HK-2 (cell line): ENCODE results near the gene TMPRSS3.

Experiments used
- DNase-seq: peaks from one replicate; pipeline ENCODE4 v3.0.0-alpha.2; 2018; ENCODE audit not compliant: unreplicated experiment

The TMPRSS3 gene

DNA sequence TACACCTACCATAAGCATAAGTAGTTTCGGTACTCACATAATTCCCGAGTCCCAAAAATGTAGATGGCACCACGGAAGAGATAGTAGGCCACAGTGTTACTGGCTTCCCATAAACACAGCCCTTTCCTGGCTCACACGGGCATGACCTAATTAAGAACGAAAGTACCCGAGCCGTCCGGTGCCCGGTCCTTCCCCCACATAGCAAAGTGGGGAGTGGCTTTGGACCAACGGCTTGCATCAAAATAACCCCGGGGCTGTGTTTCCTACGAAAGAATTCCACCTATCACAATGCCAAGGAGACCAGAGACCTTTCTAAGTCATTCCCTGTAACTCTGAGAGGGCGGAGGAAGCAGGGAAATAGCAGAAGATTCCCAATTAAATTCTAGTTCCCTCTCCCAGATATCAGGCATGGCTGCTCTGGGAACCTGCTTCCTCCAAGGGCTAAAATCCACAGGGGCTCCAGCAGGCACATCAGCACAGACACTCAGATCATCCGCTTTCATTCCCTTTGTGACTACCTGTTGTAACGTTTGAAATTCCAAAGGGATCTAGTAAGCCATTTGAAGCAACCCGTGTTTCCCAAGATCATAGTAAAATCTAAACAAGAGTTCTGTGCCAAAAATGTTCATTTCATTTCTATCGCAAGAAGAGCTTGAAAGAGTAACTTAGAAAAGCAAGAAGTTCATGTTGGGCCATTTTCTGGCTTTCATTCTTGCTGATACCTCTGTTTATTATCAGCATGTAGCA is at the start of gene TMPRSS3:
TMPRSS3 (minus strand) TSS at position 148 of the 747 bp plus-strand sequence. CDS start 635 bp downstream, outside the sequence.
- DNase-seq = no peak

DNA sequence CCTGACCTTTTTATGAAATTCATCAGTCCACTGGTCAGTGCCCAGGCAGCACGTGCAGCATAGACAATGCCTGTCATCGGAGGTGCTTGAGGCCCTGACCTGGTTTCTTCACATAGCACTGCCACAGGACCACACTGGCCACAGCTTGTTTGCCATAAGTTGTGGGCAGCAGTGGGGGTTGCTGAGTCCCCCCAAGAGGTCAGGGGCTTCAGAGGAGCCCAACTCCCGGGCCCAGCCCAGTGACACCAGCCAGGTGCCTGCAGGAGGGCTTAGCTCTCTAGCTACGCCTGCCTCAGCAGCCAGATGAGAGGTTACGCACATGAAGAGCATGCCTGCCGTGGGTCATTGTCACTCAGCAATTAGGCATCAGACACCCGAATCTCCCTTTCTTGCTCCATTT is 49.5 kb upstream of the TMPRSS3 start:
- no peak for DNase-seq

DNA sequence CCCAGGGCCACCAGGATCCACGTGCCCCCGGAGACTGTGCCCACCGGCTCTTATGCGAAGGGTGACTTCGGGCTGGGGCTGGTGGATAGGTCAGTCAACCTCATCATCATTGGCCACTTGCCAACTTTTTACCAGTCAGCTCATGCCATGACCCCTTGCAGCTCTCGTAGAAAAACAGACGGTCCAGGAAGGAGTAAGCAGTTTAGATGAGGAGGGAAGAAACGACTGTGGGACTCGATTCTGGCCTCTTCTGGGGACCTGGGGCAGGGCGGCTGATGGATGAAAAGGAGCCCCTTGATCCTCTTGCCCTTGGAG is 48.9 kb upstream of the TMPRSS3 start:
- no peak for DNase-seq

DNA sequence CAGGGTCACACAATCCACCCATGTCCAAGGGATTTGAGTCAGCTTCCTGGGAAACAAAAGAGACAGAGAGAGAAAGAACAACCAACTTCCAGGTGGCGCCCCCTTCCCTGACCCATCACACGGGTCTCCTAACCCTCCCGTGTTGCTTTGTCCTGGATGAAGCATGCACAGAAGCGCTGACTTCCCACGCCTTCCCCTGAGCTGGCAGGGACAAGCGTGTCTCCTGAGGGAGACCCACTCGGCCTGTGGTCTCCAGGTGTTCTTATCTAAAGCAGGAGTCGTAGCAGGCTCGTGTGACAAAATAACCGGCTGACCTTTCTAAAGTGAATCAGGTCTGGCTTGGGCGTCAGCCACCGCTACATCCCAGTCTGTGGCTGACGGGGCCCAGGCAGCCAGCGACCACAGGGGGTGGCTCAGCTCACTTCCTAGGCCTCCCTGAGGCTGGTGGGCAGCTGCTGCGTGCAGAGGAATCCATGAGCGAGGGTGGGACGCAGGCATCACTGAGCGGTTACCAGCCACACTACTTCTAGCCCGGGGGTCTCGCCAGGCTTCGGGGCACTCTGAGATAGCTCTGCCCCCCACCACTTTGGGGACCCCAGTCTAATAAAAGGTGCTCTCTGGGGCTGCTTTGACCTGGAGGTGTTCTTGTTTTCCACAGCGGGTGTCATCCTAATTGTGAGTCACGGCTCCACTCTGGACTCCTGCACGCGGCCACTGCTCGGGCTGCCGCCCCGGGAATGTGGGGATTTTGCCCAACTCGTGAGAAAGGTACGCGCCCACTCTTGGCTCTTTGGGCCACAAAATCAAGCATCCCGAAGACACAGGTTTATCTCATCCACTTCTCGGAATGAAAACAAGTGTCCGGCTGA is 48.3 kb upstream of the TMPRSS3 start:
- no peak for DNase-seq

DNA sequence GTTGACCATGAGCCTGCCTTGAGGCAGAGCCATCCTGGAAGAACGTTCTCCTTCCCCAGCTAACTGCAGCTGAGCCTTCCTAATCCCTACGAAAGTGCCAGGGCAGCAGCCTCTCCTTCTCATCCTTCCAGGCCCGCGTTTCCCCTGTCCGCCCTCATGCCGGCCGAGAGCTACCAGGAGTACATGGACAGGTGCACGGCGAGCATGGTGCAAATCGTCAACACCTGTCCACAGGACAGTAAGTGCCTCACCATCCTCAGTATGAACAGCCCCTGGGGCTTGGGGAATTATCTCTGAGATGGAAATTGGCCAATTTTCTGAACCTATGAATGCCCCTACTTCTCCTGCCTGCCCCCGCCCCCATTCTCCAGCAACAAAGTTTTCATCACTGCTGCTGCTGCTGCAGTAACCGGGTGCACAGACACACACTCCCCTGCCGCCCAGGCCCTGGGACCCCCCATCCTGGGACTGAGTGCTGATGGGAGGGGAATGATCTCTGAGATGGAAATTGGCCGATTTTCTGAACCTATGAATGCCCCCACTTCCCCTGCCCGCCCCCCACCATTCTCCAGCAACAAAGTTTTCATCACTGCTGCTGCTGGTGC is 47.4 kb upstream of the TMPRSS3 start:
- no peak for DNase-seq

DNA sequence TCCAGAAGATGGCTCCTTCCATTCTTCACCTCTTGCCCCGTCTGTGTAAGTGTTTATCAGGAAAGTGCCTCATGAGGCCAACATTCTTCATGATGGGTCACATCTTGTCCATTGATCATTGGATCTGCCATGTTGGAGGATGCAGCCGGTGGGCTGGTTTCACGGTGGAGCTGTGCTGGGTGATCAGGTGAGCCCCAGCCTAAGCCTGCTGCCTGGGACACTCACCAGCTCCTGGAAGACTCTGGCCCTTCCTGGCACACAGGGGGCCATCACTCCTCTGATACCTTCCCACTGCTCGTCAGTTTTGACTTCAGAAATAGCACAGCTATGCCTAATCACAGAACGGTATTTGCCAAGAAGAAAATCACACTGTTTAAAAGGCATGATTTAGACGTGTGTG is 46.1 kb upstream of the TMPRSS3 start:
- no peak for DNase-seq

DNA sequence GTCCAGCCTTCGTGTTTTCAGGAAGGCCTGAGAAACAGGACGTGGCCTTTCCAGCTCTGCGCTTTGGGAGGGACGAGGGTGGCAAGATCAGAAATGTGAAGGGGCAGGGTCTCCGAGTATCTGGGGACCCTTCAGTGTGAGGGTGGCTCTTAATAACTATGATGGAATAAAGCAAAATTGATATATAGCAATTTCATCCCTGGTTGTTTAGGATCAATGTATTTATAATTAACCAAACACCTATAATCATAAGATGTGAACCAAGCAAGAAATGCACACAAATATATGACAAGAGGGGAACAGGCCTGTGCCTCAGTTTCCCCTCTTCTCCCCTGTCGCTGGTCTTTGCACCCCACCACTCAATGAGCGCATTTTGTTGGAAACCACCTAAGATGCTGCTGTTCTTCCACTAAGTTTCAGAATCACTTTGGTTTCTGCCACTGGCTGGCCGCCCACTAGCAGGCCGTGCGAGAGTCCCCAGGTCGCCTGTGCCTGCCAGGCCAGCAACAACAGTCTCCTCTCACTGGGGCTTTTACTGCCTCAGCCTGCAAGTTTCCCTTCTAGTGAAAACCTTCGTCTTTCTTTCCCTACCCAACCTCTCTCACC is 44.4 kb upstream of the TMPRSS3 start:
- no peak for DNase-seq

DNA sequence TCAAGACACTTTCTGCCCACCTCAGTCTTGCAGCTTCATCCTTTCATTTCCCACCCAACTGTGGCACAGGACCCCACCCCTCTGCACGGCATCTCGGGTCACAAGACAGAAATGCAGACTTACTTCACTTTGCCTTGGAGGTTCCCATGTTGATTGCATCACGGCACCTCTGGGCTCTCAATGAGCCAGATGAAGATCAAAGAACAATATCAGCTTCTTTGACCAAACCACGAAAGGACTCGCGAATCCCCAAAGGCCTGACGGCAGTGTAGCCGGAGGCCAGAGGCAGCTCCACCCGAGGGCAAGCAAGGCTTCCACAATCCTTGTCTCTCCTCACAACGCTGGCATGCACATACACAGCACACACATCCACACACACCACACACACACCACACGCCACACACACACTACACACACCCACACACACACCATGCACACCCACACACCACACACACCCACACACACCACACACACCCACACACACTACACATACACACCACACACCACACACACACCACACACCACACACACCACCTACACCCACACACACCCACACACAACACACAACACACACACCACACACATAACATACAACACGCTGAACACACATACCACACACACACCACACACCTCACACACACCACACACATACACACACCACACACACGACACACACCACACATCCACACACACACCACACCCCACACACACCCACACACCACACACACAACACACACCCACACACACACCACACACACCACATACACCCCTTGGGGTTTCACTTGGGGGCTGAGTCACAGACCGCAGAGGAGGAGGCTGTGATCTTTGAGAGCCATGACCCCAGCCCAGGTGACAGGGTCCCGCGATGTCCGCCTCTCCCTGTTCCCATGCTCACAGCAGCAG is 43.7 kb upstream of the TMPRSS3 start:
- DNase-seq = no peak

DNA sequence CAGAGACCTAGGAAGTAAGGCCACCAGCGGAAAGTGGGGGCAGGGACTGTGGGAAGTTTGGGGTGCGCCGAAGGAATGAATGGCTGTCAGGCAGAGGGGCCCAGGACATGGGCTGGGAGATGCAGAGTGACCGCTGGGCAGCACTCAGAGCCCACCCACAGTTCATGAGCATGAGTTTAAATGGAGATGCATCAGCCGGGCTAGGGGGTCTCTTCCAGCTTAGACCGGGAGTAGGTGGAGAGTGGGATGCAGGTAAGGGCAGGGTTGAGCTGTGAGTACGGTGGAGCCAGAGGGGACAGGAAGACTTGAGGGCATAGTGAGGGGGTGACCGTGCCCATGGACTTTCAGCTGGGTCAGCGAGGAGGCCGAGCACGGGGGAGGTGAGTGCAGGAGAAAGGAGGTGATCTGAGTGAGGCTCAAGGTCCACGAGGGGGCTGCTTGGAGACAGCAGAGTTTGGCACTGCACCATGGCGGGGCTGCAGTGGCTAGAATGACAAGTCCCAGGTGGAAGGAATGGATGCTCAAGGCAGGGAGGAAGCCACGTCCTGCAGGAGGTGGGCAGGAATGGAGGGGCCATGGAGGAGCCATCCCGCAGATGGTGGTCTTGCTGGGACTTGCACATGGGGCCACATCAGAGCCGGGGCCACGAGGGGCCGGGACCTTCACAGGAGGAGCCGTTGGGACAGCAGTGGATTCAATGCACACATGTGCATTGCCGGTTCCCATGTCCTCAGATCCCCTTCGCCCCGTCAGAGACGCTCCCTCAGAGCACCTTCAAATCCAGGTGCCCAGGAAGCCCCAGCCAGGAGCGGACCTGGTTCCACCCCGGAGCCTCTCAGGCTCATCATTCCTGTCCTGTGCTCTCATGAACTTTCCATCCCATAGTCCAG is 42.7 kb upstream of the TMPRSS3 start:
- no peak for DNase-seq

DNA sequence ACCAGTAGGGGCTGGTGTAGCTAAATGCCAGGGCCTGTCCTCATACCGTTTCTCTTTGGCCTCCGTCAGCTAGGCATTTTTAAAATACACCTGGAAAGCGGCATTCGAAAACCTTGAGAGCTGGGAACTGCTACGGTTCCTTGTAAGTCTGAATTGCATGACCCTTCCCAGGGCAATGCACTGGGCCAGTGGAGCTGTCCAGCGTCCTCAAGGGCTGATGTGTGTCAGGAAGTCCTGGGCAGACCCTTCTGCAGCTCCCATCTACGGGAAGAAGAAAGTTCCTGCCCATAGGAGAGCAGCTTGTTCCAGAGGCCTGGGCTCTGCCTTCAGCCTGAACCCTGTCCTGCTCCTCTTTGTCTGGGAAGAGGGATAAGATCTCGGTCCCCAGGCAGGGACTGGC is 41.9 kb upstream of the TMPRSS3 start:
- DNase-seq = no peak

DNA sequence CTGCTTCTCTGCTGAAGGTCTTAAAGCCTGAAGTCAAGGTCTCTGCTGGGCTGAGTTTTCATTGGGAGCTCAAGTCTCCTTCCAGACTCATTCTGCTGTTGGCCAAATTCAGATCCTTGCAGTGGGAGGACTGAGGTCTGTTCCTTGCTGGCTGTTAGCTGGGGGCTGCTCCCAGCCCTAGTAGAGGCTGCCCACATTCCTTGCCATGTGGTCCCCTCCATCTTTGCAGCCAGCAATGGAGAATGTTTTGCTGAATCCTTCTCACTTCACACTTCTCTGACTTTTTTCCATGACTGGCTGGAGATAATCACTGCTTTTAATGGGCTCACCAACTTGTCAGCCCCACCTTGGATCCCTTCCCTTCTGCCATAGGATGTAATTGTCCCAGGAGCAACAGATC is 41.1 kb upstream of the TMPRSS3 start:
- DNase-seq = no peak

DNA sequence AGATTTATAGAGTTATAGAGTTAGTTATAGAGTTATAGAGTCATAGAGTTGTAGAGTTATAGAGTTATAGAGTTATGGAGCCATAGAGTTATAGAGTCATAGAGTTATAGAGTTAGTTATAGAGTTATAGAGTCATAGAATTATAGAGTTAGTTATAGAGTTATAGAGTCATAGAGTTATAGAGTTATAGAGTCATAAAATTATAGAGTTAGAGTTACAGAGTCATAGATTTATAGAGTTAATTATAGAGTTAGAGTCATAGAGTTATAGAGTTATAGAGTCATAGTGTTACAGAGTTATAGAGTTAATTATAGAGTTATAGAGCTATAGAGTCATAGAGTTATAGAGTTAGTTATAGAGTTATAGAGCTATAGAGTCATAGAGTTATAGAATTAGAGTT is 40.0 kb upstream of the TMPRSS3 start:
- no peak for DNase-seq

DNA sequence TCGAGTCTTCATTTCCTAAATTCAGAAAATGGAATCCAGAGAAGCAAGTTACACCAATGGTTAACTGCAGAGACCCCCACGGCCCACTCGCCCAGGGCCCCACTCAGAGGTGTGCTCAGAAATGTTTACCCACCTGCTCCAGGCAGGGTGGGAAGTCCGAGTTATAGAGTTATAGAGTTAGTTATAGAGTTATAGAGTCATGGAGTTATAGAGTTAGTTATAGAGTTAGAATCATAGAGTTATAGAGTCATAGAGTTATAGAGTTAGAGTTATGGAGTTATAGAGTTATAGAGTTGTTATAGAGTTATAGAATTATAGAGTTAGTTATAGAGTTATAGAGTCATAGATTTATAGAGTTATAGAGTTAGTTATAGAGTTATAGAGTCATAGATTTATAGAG is 39.5 kb upstream of the TMPRSS3 start:
- DNase-seq = no peak

DNA sequence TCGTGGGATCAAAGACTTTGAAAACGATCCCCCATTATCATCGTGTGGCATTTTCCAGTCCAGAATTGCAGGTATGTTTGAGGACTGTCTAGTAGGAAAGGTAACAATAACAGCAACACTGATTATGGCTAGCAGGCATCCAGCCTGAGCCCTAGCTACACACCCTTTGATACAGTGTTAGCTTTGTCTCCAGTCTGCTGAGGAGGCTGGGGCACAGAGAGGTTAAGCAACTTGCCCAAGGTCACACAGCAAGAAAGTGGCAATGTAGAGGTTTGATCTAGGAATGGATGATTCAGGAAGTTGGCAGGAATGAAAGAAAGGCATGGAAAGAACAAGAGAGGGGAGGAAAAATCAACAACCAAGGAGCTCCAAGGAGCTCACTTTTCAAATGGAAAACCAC is 39.0 kb upstream of the TMPRSS3 start:
- no peak for DNase-seq

DNA sequence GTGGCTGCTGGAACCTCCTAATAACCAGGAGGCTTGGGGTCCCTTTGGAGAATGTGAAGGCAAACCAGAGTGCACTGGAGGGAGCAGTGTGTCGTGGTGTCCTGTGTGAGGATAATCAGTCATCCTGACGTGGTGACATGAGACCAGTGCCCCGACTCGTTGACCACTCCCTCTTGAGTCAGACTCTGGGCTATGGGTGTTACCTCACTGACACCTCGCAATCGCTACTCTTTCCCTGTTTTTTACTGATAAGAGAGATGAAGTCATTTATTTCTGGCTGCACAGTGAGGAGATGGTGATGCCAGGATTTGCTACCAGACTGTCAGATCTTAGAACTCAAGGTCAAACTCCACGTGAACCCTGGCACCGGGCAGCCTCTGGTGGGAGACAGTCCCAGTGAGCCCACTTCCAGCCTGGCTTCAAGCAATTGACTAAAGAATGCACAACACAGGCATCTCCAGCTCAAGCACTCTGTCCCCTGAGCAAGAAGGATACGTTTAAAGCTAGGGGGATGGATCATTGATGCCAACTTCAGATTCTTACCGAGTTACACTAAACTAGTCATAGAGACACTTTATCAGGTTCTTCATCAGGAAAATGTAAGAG is 38.2 kb upstream of the TMPRSS3 start:
- no peak for DNase-seq

DNA sequence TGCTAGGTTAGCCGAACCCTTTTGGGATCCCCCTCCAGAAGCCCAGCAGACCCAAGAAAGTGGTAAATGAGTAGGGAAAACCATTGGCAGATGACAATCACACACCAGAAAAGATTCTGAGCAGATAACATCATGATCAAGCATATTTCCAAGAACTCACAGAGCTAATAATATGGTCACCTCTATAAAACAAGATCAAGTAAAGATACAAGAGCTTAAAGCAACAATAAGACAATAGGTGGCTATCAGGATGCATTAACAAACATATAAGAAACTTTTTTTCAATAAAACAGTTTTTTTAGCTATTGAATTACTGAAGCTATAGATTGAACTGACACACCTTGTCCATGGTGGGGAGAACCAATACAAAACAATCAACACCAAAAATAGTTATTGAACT is 36.8 kb upstream of the TMPRSS3 start:
- DNase-seq = no peak

DNA sequence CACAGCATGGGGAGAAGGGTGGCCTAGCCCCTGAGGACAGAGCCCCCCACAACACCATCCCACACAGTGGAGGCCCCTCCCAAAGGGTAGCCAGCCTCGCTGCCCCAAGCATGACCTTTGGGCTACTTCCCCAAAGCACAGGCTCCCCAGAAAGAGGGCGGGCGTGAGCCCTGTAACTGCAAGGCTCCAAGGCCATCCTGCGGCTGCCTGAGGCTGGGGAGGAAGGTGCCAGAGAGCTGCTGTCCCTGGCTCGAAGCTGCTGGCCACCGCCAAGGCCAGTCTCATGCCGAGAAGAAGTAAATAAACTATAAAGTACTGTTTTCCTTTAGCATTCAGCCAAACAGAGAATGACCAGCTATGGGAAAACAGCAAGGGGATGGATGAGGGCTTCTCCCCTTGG is 35.3 kb upstream of the TMPRSS3 start:
- DNase-seq = no peak

DNA sequence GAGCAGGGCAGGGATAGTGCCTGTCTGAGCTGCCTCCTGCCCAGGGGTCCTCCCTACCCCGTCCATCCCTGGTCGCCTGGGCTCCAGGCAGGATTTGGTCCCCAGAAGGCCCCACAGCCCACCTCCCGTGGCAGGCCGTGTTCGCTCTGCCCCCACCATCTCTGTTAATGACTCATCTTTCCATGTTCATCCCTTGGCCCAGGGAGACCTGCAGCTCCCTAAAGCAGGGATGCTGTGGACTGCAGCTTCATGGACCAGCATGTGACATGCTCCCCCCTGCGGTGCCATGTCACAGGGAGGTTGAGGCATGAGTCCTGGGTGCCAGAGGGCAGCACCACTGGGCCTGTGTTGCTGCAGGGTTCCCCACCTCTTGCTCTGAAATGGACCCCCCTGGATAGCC is 34.7 kb upstream of the TMPRSS3 start:
- DNase-seq = no peak

DNA sequence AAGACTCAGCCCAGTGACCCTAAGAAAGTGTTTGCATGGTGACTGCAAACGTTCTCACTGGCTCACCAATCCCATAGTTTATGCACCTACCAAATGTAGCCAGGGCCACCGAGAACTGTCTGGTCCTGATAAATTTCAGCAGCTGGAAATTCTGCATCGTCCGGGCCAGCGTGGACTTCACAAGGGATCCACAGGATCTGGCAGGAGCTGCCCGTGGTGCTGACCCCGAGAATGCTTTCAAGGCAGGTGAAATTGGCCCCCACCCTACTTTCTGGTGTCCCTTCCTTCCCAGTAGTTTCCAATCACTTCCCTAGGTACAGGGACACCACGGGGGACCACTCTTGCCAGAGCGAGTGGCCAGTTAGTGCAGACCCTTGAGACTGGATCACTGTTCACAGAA is 34.0 kb upstream of the TMPRSS3 start:
- no peak for DNase-seq

DNA sequence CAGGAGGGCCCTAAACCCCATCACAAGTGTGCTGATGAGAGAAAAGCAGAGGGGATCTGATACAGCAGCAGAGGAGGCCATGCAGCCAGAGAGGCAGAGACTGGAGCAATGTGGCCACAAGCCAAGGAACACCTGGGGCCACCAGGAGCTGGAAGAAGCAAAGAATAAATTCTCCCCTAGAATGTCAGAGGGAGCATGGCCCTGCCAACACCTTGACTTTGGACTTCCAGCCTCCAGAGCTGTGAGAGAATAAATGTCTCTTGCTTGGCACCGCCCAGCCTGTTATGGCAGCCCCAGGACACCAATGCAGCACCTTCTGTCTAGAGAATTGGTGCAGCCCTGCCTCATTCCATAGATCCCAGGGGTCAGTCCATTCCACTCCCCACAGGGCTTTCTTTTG is 33.2 kb upstream of the TMPRSS3 start:
- no peak for DNase-seq
